ENCODE data around the gene MYH9.
A peak's percentile ranks its signal among the peaks of the same experiment; 100 is the strongest.
"Not testable (repeated sequence)": the region's sequence is repeated elsewhere in the genome, so short reads cannot be mapped to it uniquely, and the experiment has no call there.

MYH9 gene

DNA sequence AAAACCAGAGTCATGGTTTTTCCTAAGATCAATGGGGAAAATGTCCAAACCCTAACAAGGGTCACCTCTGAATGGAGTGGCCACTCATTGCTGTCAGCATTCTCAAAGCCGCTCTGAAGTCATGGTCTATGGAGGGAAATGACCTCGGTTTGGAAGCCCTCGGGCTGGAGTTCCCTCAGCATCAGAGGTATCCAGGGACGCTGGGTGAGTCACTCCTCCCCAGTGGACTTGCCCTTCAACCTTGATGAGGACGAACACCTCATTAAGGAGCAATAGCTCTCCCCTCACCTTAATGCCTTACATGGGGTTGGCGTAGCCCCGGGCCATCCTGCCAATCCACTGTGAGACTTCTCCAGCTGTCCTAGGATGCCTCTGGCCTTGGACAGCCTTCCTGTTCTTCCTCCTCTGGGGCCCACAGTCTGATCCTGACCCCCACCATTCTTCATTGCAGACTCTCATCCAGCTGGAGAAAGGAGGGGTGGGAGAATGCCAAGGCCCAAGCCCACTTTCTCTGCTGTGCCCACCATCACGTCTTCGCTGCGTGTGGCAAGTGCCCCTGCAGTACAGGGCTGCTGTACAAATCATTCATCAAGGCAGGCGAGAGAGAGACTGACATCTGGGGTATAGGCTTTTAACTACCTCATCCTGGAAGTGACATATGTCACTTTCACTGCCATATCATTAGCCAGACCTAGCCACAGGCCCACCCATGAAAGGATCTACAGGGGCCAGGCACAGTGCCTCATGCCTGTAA is 25.4 kb upstream of the MYH9 start:
- DNase-seq (ENCODE audit: low read depth, low spot score): no peak

DNA sequence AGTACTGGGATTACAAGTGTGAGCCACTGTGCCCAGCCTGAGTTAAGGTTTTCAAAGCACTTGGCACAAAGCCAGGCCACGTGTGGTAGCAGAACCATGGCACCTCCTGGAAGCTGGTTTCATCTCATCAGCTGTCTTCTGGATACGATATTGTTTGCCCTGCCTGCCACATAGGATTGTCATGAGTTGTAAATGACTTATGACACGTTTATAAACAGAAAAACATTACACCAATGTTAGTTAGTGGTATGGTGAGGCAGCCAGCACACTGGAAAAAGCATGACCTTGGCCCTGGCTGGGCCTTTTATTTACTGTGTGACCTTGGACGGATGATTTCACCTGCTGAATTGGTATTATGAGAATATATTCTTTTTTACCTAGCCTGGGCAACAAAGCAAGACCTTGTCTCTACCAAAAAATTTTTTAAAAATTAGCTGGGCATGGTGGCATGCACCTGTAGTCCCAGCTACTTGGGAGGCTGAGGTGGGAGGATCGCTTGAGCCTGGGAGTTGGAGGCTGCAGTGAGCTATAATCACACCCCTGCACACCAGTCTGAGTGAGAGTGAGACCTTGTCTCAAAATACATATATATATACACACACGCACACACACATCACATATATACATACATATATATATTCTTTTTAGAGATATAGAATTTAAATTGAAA is 24.0 kb upstream of the MYH9 start:
- DNase-seq (ENCODE audit: low read depth, low spot score): no peak

DNA sequence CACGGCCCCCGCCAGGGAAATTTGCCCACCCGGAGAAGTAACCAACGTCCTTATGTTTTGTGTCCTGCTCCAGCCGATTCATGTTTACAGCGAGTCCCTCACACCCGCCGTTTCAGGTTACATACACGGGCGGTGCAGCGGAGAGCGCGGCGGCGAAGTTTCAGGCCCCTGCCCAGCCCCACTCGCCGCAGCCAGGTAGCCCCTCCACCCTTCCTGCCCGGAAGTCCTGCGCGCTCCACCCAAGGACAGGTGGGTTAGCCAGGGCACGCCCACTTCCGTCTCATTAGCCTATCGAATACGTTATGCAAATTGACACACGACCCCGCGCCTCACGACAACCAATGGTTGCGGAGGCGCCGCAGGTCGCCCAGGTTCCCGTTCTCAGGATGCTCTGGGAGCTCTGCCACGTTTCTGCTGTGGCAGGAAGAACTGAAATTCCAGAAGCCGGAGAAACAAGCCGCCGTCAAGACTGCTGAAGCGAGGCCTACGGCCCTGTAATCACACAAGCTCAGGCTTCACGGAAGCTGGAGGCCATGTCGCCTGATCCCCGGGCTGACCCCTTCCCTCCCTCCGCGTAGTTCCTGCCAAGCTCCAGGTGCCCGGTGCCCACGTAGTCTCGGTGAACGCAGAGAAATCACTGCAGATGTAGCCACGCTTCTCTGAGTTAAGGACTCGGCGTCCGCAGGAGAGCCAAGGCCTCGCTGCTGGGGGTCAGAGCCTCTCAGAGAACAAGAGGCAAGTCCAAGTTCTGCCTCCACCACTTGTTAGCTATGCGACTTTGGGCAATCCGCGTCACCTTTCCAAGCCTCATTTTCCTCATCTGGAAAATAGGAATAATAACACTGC is 22.4 kb upstream of the MYH9 start:
- DNase-seq (ENCODE audit: low read depth, low spot score): peak; percentile 99

DNA sequence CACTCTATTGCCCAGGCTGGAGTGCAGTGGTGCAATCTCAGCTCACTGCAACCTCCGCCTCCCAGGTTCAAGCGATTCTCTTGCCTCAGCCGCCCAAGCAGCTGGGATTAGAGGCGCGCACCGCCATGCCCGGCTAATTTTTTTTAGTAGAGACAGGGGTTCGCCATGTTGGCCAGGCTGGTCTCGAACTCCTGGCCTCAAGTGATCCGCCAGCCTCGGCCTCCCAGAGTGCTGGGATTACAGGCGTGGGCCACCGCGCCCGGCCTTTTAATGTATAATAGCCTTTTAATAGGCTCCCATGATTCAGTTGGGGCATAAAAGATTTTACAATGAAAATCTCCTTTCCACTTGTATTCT is 21.8 kb upstream of the MYH9 start:
- DNase-seq (ENCODE audit: low read depth, low spot score): not testable (repeated sequence)

DNA sequence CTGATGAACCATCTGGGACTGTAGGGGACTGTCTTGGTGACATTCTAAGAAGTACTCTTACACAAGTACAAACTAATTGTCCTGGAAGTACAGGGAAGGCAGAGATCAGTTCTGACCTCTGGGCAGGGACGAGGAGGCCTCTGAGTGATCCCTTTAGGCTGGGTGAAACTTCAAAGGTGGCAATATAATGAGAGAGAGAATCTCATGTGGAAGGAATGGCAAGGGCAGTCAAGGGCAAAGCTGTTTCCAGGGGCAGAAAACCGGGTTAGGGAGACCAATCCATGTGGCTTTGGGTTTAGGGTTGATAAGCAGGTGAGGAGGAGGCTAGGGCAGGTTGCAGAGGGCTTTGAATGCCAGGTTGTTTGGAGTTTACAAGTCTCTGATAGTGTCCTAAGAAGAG is 21.3 kb upstream of the MYH9 start:
- no peak for DNase-seq (ENCODE audit: low read depth, low spot score)

DNA sequence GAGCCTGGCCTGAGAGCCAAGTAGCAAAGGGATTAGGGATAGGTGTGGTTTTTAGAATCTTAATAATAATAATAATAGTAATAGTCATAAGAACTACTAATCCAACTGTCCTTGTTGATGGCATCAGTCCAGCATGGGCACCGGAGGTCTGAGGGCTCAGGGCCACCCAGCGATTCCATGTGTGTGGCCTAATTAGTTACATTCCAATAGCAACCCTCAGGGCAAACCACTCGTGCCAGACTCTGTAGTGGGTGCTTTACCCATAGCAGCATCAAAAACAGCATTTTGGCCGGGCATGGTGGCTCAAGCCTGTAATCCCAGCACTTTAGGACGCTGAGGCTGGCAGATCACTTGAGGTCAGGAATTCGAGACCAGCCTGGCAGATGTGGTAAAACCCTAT is 19.0 kb upstream of the MYH9 start:
- DNase-seq (ENCODE audit: low read depth, low spot score): no peak

DNA sequence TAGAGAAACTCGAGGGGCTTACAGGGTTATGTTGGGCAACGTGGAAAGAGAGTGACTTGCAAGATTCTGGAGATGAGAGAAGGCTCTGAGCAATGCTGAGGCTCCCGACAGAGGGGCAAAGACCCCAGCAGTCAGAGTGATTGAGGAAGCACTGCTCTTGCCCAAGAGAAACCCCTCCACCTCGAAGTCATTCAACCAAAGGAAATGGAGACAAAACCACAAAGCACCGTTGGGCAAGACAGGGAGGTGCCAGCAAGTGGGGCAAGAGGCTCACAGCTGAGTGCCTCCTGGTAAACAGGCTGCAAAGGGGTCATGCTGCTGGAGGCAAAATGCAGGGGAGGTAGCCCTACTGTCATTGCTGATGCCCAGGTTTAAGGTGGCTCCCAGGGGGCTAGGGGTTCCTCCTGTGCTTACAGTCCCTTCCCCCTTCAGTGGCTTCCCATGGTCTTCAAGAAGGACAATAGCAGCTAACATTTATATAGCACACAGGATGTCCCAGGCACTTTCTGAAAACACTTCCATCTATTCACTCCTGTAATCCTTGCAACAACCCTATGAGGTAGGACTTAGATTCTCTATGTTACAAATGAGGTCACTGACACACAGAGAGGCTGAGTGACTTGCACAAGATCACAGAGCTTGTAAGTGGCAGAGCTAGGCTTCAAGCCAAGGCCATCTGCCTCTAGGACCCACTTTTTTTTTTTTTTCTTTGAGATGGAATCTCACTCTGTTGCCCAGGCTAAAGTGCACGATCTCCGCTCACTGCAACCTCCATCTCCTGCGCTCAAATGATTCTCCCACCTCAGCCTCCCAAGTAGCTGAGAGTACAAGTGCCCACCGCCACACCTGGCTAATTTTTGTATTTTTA is 18.1 kb upstream of the MYH9 start:
- DNase-seq (ENCODE audit: low read depth, low spot score): no peak

DNA sequence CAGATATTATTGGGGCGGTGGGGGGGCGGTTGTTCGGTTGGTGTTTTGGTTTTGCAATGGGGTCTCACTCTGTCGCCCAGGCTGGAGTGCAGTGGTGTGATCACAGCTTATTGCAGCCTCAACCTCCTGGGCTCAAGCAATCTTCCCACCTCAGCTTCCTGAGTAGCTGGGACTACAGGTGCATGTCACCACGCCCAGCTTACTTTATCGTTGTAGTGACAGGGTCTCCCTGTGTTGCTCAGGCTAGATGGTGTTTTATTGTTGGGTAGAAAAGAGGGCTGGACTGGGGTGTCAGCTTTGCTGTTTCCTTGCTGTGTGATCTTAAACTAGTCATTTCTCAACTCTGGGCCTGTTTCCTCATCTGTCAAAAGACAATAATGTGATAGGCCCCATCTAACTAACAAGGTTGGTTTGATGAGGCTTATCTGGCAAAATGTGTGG is 17.5 kb upstream of the MYH9 start:
- DNase-seq (ENCODE audit: low read depth, low spot score): no peak

DNA sequence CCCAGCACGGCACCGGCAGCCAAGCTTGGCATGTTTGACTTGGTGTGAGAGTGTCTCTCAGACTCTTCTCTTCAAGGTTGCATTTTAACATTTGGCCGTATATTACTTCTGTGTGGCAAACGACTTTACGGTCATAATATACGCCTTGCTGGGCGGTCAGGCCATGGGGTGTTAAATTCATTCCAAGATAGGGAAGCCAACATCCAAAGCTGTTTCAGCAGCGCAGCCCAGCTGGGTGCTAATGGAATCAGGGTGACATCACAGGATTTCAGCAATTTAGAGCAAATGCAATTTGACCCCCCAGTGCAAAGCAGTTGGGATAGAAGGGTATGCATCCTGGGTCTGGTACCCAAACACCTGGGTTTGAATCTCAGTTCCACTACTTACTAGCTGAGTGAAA is 16.7 kb upstream of the MYH9 start:
- no peak for DNase-seq (ENCODE audit: low read depth, low spot score)

DNA sequence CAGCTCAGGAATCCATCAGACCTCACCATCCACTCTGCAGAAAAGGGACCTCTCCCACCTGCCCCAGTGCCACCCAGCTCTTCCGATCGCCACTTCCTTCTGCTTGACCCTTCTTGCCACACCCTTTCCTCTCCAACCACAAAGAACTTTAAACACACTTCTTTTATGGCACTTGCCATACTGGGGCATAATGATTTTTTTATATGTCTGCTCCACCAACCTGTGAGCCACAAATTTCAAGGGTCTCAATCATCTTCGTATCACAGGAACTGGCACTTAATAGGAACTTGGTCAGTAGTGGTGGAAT is 11.7 kb upstream of the MYH9 start:
- no peak for DNase-seq (ENCODE audit: low read depth, low spot score)

DNA sequence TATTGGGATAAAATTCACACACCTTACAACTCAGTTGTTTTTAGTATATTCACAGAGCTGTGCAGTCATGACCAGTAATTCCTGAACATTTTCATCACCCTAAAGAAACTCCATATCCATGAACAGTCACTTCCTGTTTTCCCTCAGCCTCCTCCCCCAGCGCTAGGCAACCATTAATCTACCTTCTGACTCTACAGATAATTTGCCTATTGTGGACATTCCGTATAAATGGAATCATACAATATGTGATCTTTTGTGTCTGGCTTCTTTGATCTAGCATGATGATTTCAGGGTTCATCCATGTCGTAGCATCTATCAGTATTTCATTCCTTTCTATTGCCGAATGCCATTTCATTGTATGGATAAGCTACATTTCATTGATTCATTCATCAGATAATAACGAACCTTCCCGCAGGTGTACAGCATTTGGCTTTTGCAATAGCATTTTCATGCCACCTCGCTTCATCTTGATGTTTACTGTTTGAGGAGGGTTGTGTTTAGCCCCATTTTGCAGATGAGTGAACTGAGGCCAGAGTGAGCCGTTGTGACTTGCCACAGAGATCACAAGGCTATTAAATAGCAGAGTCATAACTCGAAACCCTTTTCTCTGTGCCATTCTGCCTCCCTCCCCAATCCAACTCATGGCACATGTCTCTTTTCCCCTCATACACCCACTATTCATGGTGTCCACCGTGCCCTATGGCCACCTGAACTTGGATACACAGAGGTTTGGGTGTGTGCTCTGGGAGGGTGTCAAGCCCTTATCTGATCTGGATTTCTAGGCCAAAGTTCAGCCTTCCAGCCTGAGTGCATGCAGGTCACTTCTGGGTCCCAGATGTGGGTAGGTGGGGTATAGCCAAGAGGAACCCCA is 11.1 kb upstream of the MYH9 start:
- DNase-seq (ENCODE audit: low read depth, low spot score): no peak

DNA sequence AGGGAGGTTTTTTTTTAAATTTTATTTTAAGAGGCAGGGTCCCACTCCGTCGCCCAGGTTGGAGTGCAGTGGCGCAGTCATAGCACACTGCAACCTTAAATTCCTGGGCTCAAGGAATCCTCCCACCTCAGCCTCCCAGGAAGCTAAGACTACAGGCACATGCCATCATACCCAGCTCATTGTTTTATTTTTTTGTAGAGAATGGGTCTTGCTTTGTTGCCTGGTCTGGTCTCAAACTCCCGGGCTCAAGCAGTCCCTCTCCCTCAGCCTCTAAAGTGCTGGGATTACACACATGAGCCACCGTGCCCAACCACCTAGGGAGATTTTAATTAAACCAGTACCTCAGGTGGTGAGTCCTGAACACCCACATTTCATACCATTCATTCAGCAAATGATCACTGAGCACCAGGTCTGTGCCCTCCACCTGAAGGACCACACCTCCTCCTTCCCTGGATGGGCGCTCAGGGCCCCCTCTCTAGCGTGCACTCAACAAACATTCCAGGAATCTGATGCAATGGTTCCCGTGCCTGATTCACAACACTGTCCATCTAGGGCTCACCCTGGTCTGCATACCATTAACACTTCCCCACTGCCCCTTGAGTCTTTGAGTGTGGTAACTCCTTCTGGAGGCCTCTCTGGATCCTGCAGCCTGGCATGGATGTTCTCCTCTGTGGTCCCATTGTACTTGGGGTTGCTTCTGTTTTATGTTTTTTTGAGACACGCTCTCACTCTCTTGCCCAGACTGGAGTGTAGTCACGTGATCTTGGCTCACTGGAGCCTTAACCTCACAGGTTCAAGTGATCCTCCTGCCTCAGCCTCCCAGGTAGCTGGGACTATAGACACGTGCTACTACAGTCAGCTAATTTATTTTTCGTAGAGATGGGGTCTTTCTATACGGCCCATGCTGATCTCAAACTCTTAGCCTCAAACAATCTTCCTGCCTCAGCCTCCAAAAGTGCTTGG is 9.6 kb upstream of the MYH9 start:
- peak; percentile 58 for DNase-seq (ENCODE audit: low read depth, low spot score)

DNA sequence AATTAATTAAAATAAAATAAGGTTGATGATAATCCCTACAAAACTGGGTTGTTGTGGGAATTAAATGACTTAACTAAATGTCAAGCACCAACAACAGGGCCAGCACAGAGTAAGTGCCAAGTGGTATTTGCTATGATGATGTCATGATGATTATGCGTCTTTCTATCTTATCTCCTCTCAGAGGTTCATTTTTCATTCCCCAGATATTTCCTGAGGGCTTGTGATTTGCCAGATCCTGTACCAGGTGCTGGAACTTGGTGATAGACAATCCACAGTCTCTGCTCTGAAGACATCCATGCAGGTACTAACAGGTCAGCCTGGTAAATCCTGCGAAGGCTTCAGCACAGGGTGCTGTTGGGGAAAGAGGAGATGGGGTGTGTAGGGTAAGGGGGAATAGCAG is 8.1 kb upstream of the MYH9 start:
- DNase-seq (ENCODE audit: low read depth, low spot score): no peak

DNA sequence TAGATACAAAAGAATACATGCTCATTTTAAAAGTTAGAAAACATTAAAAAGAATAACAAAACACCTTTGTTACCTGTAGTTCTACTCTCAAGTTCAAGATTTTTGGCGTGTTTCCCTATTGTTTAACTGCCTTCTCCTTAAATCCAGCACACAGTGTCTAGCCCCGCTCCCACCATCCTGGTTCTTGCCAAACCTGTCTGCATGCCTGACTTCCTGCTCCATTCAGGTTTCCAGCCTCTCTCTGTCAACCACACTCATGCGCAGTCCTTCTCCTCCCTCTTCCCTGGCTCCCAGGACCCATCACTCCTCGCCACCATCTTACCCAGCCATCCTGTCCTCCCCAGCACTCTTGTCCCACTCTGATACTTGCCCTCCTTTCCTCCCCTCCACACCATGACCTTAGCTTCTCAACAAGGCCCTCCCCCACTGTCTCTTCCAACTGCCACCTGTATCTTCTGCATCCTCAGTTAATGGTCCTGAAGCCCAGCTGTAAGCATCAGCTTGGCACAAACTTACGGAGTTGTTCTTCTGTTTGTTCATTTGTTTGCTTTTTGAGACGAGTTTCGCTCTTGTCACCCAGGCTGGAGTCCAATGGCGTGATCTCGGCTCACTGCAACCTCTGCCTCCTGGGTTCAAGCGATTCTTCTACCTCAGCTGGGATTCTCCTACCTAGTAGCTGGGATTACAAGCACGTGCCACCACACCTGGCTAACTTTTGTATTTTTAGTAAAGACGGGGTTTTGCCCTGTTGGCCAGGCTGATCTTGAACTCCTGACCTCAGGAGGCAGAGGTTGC is 7.5 kb upstream of the MYH9 start:
- DNase-seq (ENCODE audit: low read depth, low spot score): no peak

DNA sequence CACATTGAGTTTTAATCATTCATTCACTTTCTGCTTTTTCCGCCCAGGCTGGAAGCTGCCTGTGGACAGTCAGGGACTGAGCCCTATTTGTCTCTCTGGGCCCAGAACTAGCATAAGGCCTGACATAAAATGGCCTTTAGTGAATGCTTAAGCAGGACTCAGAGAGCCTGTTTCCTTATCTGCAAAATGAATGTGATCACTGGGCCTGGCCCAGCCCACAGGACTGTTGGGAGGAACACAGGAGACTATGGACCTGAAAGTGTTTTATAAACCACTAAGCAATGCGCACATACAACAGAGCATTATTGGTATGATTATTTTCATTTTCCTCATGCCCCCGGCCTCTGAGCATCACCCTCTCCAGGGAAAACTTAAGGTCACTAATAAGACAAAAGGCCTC is 3.9 kb upstream of the MYH9 start:
- no peak for DNase-seq (ENCODE audit: low read depth, low spot score)

DNA sequence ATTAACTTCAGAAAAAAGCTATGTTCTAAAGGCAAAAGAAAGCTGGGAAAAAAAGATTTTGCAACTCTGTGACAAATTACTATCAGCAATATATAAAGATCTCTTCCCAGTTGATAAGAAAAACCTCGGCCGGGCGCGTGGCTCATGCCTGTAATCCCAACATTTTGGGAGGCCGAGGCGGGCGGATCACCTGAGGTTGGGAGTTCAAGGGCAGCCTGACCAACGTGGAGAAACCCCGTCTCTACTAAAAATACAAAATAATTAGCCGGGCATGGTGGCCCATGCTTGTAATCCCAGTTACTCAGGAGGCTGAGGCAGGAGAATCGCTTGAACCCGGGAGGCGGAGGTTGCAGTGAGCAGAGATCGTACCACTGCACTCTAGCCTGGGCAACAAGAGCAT is 1.4 kb upstream of the MYH9 start:
- not testable (repeated sequence) for DNase-seq (ENCODE audit: low read depth, low spot score)

DNA sequence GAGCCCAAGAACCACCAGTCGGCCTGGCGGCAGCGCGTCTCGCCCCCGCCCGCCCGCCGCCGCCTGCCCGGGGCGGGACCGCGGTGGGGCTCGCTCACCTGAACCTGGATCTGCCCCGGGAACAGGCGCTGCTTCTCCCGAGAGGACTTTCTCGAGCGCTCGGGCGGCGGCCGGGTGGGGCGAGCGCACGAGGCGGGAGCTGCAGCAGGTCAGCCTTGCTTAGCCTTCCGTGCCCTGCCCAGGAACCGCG is 133 bp downstream of the MYH9 start:
- DNase-seq (ENCODE audit: low read depth, low spot score): no peak

DNA sequence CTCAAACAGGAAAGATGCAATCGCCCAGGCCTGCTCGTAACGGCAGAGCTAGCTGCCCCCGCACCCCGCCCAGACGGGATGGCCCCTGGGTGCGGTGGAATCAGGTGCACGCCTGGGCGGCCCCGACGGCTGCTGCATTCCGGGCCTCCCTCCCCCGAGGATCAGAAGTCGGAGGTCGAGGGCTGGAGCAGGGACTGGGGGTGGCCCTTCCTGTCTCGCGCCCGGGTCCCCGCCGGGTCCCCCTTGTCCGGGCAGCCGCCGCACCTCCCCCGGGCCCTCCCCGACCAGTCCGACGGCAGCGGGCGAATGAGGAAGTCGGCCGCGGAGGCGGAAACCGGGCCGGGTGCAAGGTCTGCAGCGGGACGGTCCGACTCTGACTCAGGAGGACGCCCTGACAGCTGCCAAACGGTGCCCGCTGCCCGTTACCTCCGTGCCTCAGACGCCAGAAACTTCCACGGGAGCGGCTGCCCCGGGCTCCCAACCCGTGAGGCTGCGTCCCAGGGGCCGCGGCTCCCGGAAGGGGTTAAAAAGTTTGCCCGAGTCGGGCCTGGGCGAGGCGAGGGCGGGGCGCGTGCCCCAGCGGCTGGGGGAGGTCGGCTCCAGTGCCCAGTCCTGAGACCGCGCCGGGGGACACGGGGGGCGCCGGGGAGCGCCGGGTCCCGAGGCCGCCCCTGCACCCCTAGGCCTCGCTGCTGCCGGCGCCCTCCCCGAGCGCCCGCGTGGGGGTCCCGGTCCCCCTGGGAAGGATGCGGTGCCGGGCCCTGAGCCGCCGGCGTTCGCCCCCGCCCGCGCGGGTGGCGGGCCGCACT is 663 bp downstream of the MYH9 start:
- DNase-seq (ENCODE audit: low read depth, low spot score): peak; percentile 23

All from ELF-1 (cell line).